Stimulated activated CD4-positive, alpha-beta T cell treated with anti-CD3 and anti-CD28 coated beads, Interleukin-4, amount 100 ng/mL, for 1 hour (primary cell): Measurements from ENCODE around the gene AVL9.
"Not testable (repeated sequence)": the region's sequence is repeated elsewhere in the genome, so short reads cannot be mapped to it uniquely, and the experiment has no call there.

Source experiments
- DNase-seq: peaks from one replicate; pipeline ENCODE4 v3.0.0-alpha.2; 2020

AVL9 gene

DNA sequence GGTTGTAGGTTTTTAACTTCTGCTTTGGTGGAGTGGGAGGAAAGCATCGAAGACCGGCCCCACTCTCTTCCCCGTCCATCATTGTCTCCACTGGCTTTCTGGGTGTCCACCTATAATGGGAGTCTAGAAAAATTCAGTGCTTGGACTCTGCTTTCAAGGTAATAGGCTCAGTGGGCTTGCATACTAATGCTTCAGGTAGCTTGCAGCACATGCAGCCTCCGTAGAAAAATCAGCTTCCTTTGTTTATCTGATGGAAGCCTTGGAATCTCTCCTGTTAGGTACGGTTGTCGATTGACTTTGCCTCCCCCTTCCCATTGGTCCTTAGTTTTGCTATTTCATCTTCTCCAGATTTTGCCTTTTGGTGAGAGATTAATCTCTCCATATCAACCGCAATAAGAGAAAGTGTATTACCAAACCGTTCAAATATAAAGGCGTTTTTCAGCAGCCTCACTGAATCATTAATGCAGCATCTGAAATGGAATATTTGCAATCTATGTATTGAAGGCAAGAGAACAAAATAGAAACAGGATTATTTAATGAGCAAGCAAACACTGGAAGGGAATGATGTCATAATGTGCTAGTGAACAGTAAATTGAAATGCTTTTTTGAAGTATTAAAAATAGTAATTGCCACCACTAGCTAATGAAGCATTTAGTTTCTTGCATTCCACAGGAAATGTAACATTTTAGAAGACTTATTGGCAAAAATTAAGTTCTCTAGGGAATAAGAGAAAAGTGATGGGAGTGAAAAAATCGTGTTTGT is 944 bp downstream of the AVL9 start:
- DNase-seq = no peak

DNA sequence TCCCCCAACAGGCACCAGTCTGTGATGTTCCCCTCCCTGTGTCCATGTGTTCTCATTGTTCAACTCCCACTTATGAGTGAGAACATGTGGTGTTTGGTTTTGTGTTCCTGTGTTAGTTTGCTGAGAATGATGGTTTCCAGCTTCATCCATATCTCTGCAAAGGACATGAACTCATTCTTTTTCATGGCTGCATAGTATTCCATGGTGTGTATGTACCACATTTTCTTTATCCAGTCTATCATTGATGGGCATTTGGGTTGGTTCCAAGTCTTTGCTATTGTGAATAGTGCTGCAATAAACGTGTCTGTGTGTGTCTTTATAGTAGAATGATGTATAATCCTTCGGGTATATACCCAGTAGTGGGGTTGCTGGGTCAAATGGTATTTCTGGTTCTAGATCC is 4.5 kb downstream of the AVL9 start:
- not testable (repeated sequence) for DNase-seq

DNA sequence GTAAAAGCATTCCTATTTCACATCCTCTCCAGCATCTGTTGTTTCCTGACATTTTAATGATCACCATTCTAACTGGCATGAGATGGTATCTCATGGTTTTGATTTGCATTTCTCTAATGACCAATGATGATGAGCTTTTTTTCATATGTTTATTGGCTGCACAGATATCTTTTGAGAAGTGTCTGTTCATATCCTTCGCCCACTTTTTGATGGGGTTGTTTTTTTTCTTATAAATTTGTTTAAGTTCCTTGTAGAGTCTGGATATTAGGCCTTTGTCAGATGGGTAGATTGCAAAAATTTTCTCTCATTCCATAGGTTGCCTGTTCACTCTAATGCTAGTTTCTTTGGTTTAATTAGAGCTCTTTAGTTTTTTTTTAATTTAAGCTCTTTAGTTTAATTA is 4.9 kb downstream of the AVL9 start:
- DNase-seq = not testable (repeated sequence)

DNA sequence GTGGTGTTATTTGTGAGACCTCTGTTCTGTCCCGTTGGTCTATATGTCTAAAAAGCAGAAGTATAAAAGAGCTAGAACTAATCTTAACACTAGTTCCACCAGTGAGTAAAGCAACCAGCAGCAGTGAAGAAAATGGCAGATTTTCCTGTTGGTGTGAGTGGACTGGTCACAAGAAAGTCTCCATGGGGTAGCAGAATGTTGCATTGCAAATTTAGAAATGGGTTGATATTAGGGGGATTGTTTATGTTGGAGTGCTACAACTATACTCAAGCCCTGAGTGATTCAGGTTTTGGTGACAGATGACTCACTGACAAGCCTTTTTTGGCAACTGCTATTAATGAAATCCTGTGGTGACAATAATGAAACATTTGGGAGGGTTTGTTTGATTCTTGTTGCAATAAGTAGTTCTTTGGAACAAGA is 5.6 kb downstream of the AVL9 start:
- no peak for DNase-seq

DNA sequence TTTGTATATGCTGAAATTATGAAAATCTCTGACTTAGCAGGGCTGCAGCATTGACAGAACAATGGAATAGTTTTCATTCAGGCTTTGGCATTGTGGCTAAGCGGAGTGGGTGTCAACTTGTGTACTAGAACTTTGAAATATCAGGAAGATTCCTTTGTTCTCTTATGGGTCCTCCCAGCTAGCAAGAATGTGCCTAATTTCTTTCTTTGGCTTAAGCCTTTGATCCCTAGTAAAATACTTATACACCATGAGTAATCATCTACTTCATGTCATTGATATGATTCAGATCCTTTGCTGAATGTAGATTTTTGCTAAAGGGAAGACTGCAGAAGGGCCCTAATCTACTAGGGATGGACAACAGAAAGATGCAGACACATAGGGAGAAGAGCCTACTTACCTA is 6.2 kb downstream of the AVL9 start:
- DNase-seq = no peak

DNA sequence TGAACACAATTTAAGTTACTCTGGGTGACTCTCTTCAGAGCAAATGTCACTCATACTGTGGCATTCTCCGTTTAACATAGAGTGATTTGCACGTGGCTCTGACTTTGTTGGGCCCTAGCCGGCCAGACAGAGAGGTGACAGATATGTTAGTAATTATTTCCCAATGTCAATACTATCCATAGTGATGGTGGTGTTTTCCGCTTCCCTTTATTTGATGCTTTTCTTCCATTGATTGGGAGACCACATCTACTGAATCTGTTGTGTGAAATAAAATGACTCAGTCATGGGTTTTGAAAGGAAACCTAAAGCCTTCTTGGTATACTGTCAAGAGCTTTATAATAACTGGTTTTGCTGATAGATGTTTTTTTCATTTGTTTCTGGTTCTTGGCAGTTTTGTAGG is 7.4 kb downstream of the AVL9 start:
- DNase-seq = no peak

DNA sequence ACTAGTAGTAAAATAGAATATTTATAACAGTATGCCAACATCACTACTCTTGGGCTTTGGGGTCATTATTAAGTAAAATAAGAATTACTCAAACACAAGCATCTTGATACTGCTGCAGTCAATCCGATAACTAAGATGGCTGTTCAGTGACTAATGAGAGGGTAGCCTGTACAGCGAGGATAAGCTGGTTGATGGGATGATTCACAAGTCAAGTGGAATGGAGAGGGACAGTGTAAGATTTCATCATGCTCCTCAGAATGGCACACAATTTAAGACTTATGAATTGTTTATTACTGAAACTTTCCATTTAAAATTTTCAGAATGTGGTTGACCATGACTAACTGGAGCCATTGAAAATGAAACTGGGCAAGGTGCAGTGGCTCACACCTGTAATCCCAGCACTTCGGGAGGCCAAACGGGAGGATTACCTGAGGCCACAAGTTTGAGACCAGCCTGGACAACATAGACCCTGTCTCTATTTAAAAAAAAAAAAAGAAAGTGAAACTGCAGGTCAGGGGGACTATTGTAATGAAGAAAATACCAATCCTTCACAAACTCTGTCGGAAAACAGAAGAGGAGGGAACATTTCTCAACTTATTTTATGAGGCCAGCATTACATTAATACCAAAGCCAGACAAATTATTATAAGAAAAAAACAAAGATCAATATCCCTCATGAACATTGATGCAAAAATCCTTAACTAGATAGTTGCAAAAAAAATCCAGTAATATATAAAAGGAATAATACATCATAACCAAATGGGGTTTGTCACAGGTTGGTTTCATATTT is 11.2 kb downstream of the AVL9 start:
- no peak for DNase-seq

DNA sequence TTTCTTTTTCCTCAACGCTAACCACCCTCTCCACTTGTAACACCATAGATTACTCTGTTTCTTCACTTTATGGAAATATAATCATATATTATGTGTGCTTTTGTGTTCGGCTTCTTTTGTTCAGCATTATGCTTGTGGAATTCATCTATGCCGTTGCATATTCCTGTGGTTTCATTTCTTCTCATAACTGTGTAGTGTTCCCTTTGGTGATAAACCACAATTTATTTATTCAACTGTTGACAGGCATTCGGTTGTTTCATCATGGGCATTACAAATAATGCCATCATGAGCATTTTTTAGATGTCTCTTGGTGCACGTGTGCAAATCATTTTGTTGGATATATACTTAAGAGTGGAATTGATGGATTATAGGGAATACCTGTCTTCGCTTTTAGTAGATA is 12.1 kb downstream of the AVL9 start:
- no peak for DNase-seq

DNA sequence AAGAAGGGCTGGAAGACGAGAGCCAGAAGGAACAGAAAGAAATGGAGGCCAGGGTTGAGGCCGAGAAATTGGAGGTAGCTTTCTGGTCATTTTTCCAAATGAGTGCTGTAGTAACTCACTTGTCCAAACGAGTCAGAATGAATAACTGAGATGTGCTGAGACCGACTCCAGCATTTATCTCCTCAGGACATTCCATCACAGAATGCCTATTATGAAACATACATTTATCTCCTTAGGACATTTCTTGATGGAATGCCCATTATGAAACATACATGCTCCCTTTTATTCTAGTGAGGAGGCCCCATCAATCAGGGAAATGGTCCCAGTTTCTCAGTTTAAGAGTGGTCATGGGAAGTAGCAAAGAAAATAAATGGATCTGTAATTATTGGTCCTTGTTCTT is 16.5 kb downstream of the AVL9 start:
- DNase-seq = no peak

DNA sequence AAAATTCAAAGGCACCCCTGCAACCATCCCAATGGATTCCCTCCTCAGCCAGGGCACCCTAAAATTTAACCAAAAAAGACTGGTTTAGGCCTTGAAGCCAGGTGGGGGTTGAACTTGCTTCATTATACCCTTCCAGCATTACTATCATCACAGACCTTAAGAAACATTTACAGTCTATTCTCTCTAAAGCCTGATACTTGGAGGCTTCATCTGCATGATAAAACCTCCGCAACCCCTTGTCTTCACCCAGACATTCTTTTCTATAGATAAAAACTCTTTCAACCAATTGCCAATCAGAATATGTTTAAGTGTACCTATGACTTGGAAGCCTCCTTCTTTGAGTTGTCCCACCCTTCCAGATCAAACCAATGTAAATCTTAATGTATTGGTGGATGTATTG is 17.9 kb downstream of the AVL9 start:
- DNase-seq = no peak

DNA sequence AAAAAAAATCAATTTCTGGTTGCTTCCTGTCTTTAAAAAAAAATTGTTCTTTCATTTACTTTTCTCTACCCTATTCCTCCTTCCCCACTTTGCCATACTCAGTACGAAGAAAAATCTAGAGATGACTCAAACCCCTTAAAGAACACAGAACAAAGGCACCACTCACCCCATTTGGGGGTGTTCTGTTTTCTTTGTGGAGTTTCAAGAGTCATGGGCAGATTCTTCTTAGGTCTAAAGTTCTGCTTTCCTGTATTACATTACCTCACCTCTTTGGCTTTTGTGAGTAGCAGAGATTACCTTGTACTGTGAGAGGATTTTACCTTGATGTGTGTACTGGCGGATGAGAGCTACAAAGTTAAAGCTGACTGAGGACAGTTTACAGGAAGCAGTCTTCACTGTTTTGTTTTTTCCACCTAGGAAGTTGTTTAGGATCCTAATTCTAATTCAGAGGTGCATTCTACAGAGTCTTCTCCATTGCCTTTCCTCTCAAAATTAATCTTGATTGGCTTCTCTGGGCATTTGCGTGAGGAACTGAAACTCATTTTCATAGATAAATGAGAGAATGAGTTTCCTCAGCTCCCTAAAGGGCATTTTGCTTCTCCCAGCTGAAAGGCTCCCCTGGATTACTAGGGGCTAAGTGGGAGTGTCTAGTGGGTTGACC is 20.7 kb downstream of the AVL9 start:
- no peak for DNase-seq

DNA sequence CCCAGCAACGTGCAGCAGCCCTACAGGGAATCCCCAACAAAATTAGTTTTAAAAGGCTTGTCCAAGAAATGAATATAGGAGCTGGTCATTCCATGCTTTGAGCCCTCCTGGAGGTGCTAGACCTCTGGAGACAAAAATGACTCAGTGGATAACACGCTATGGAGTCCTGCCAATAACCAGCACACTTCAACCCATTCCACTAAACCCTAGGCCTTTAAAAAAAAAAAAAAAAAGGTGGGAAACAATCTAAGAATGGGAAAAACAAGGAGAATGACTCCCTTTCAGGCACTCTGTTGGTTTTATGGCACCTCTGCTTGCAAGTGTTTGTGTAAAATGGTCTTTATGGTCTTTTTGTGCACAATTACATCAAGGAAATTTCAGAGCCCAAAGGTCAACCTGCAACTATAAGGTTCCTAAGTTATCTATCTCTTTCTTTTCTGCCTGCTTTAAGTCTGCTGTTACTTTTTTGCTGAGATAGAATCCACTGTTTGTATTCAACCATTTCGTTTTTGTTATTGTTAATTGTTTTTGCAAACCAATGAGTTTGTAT is 21.3 kb downstream of the AVL9 start:
- DNase-seq = no peak

DNA sequence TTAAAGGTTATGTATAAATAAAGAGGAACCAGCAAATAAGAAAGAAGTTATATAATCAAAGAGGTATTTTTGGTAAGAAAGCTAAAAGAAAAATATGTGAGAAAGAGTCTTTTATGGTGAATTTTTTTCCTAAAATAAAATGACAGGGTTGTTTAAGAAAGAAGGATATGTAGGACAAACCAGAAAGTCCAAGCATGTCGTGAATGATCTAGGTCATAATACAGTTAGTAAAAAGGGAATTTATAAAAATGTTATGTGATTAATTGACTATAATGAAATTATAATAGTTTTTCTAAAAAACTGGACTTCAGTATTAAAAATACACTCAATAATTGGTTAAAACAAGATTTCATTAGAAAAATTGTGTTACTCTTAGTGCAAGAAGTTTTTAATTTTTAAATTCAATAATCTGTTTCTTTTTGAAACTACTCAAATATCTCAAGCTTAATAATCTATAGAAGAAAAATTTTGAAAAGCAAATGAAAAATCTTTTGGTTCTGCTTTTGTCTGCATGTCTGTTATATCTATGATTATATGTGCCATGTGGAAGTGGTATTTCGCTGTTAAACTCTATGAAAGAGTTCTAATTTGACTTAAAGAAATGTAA is 23.3 kb downstream of the AVL9 start:
- no peak for DNase-seq

DNA sequence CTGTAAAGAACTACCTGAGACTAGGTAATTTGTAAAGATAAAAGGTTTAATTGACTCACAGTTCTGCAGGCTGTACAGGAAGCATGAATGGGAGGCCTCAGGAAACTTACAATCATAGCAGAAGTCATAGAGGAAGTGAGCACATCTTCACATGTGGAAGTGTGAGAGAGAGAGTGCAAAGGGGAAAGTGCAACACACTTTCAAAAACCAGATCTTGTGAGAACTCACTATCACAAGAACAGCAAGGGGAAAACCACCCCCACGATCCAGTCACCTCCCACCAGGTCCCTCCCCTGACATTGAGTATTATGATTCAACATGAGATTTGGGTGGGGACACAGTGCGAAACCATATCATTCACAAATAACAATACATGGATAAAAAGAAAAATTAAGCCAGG is 24.5 kb downstream of the AVL9 start:
- peak; percentile 17 for DNase-seq

DNA sequence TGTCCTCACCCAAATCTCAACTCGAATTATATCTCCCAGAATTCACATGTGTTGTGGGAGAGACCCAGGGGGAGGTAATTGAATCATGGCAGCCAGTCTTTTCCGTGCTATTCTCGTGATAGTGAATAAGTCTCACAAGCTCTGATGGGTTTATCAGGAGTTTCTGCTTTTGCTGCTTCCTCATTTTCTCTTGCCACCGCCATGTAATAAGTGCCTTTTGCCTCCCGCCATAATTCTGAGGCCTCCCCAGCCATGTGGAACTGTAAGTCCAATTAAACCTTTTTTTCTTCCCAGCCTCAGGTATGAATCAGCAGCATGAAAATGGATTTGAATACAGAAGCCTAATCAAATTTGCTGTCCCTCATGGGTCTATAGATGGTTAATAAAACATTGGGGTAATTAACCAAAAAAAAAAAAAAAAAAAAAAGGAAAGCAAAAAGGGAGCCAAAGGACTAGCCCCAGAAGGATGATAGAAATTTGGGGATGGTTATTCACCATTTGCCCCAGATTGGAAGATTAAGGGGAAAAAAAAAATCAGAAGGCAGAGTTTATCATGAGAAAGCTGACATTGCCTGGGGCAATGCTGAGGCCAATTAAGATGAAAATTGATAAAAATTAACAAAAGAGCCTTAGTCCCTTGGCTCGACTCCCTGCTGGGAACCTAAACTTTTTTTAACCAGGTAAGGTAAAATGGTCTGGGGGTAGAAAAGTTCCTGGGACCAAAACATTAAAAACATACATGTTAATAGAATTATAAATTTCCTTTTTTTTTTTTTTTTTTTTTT is 27.6 kb downstream of the AVL9 start:
- no peak for DNase-seq

DNA sequence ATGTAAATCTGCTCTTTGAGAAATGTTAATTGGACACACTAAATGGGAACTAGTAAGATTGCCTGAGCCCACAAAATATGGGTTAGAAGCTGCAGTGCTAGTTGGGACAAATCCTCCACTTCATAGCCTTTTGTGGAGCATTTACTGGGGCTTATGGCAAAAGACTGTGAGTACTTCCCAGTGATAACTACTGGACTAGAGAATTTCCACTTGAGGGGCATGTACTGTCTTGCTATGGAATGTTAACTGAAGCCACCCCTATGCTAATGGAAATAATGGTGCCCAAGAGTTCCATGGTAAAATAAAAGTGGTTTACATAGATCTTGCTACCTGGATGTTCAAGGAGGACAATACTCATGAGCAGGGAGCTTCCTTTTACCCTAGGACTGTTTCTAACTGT is 29.3 kb downstream of the AVL9 start:
- no peak for DNase-seq

DNA sequence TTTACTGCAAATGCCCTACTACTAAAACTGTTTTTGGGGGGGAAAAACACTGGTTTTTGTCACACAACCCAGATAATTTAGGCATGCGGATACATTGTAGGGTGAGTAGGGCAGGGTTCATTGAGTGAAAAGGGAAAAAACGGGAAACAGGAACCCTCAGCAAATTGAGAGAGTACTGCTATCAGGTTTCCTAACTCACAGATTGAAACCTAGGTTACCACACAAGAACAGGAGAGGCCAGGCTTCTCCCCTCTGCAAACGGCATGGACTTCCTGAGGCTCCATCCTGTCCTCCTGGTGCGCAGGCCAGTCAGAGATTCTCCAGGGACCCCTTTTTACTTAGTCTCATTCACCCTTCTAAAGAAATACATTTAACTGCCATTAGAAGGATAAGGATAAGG is 30.6 kb downstream of the AVL9 start:
- no peak for DNase-seq

DNA sequence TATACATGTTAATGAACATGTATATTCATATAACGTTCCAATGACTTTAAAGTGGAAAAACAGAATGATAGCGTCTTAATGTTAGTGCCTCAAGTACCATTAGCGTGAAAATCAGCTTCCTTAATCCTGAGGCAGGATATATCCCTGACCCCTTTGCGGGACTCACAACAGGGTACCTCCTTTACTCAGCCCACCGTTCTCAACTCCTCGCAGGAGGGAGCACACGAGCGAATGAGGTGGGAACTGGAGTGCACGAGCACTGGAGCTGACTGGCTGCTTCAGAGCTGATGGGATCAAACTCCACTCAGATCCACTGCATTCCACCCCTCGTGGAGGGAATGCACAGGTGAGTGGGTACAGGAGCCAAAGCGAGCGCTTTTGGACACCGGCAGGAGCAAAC is 36.1 kb downstream of the AVL9 start:
- no peak for DNase-seq

DNA sequence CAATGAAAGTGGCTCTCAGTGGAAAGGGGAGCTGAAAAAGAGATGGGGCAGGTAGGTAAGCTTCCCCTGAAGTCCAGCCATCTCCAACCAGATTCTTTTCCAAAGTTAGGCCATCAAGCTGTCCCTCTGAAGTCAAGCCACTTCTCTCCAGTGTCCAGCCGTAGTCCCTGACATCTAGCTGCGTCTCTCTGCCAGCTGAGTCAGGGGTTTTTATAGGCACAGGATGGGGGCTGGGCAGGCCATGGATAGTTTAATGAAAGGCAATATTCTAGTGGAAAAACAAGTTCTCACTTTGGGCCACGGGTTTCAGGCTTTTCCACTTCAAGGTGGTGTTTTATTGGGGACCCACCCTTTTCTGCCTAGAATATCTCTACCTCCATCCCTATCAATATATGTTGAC is 36.8 kb downstream of the AVL9 start:
- DNase-seq = no peak

DNA sequence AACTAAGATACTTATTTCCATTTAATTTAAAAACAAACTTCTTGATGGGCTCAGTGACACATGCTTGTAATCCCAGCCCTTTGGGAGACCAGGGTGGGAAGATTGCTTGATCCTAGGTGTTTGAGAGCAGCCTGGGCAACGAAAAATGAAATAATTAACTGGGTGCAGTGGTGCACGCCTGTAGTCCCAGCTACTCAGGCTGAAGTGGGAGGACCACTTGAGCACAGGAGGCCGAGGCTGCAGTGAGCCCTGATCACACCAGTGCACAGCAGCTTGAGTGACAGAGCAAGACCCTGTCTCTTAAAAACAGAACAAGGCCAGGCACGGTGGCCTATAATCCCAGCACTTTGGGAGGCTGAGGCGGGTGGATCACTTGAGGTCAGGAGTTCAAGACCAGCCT is 37.4 kb downstream of the AVL9 start:
- no peak for DNase-seq

DNA sequence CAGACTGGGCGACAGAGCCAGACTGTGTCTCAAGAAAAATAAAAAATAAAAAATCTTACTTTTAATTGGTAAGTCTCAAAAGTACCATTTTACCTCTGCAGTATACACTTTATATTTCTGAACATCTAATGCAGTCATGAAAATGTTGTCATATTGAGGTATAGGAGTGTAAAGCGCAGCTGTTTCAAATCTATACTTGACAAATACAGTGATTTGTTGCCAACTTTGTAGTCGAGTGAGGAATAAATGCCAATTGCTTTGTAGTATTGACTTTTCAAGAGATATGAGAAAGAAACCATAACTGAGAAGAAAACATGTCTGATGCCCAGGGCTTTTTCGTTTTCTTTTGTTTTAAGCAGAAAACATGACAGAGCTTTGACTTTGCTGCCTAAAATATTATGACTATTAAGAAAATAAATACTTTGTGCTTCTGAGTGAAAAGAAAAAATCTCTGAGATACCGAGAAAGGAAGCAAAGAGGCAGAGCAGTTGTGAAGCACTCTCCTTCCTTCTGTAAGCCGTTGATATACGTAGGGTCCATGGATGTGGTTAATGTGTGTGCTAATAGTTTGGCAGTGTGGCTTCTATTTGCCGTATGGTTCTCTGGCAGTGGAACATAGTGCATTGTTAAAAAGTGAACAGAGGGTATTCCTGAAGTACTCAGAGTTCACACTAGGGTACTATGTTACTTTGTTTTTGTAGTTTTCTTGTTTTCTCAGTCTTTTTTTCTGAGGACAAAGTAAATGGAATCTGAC is 38.2 kb downstream of the AVL9 start:
- no peak for DNase-seq
